Lower leg skin (tissue), 4 donors: Measurements from ENCODE around the gene TLL1. TPM values are rescaled to one million over a fixed set of nuclear protein-coding genes. Genes with fewer than 3 reads are reported as not detected.

Experiments used
- DNase-seq, 2 donors: peaks; one replicate each; pipeline ENCODE4 v3.0.0-alpha.2; 2019; ENCODE audit warnings: low spot score in 2 of 2
- H3K4me3 ChIP-seq: fragments of 200-600 bp; sonication (generic); 2 replicates; pipeline ENCODE4 v1.5.1; 2017; ENCODE audit warnings: mild to moderate bottlenecking, low read depth; ENCODE audit not compliant: poor library complexity, severe bottlenecking
- CTCF ChIP-seq, 3 donors: fragments of 450-650 bp; IDR thresholded peaks; one replicate each; pipeline ENCODE4 v1.5.1; 2016; ENCODE audit warnings: antibody characterized with exemption in 3 of 3, mild to moderate bottlenecking in 3 of 3, moderate library complexity in 2 of 3
- POLR2A ChIP-seq, 2 donors: fragments of 450-650 bp; IDR thresholded peaks; one replicate each; pipeline ENCODE4 v1.6.1; 2016 to 2017; ENCODE audit warnings: antibody characterized with exemption in 2 of 2, mild to moderate bottlenecking in 1 of 2, moderate library complexity in 1 of 2
- WGBS, 2 donors: methylation state at CpG; one replicate each; pipeline ENCODE4 v1.1.5; 2018; 5-methylcytosine and 5-hydroxymethylcytosine counted together
- intact Hi-C: fragments of 100-400 bp; cut with DNase I; formaldehyde crosslinking; loops from one replicate; pipeline ENCODE4 v1.15.0; 2023; ENCODE audit warnings: low total_unique reads
- total RNA-seq, 4 donors: library from RNA; depleted of rRNA; stranded (reverse); fragments of >200 nt; gene quantifications; one replicate each; pipeline ENCODE4 v1.1.0, GENCODE V29; 2016

Gene TLL1
- total RNA-seq, 4 donors from 2014 or later = 1.8 to 10.5 (median 4.7) TPM

- DNase-seq = no peak
- 74 to 94% methylated on average over 1 of the region's 1 CpG for WGBS, 2 donors
- no peak overlapping the region for H3K4me3 ChIP-seq
- intact Hi-C loops = no loop called here
- TF ChIP-seq CTCF (IDR thresholded peaks at IDR 0.05) (no peak), POLR2A (IDR thresholded peaks at IDR 0.05) (no peak)
These were observed 11.7 kb upstream of the TLL1 start for GRCh38 chr4:165861363-165861762.

GRCh38 chr4:165864271-165864670 lies 8.8 kb upstream of the TLL1 start:
- TF ChIP-seq POLR2A (IDR thresholded peaks at IDR 0.05) (no peak), CTCF (IDR thresholded peaks at IDR 0.05) (no peak)
- no peak for DNase-seq
- H3K4me3 ChIP-seq = no peak overlapping the region
- intact Hi-C loops = no loop called here
- 75 to 78% methylated on average over 3 of the region's 3 CpGs for WGBS, 2 donors

- TF ChIP-seq POLR2A (IDR thresholded peaks at IDR 0.05) (no peak), CTCF (IDR thresholded peaks at IDR 0.05) (no peak)
- DNase-seq = no peak
- intact Hi-C loops = no loop called here
- WGBS, 2 donors = 75 to 78% methylated on average over 7 of the region's 7 CpGs
- no peak overlapping the region for H3K4me3 ChIP-seq
These were observed 6.9 kb upstream of the TLL1 start for GRCh38 chr4:165866019-165866650.

GRCh38 chr4:165867961-165868360 lies 5.1 kb upstream of the TLL1 start:
- intact Hi-C loops = no loop called here
- no peak for DNase-seq
- TF ChIP-seq CTCF (IDR thresholded peaks at IDR 0.05) = no peak
- TF ChIP-seq POLR2A (IDR thresholded peaks at IDR 0.05) = no peak
- no peak overlapping the region for H3K4me3 ChIP-seq

- intact Hi-C loops = no loop called here
- DNase-seq = peak in 1 of 2 donors; percentile 86
- TF ChIP-seq CTCF (IDR thresholded peaks at IDR 0.05) (no peak), POLR2A (IDR thresholded peaks at IDR 0.05) (no peak)
- 0 to 1% methylated on average over 27 to 41 of the region's 70 CpGs for WGBS, 2 donors
- peak overlapping the region; percentile 29 for H3K4me3 ChIP-seq
These were observed 448 bp downstream of the TLL1 start for GRCh38 chr4:165873298-165874071.
